GM12892 (cell line): Measurements from ENCODE around the gene ZFP36.

Source experiments
- POLR2A ChIP-seq: IDR thresholded peaks from 2 replicates; pipeline ENCODE4 v1.6.1; 2011; ENCODE audit warnings: low read depth, low read length, control low read depth
- POLR2AphosphoS5 ChIP-seq: IDR thresholded peaks from 2 replicates; pipeline ENCODE4 v1.6.1; 2011; ENCODE audit warnings: low read depth, low read length, control low read depth

GRCh38 chr19:39377373-39378362 is 29.0 kb upstream of the ZFP36 start:
- no peak for TF ChIP-seq POLR2AphosphoS5
- no peak for TF ChIP-seq POLR2A
